WERI-Rb-1 (cell line): ENCODE results near the gene SCIN.
"Not testable (repeated sequence)": the region's sequence is repeated elsewhere in the genome, so short reads cannot be mapped to it uniquely, and the experiment has no call there.

Experiments used
- DNase-seq: peaks from one replicate; pipeline ENCODE4 v3.0.0-alpha.2; 2020
- H3K27ac ChIP-seq: fragments of 250-450 bp; sonication (Bioruptor Pico); 2 replicates; pipeline ENCODE4 v1.5.1; 2020; ENCODE audit warnings: mild to moderate bottlenecking, moderate library complexity
- H3K27me3 ChIP-seq: fragments of 250-450 bp; sonication (Bioruptor Pico); 2 replicates; pipeline ENCODE4 v1.5.1; 2021; ENCODE audit warnings: mild to moderate bottlenecking, low read depth, moderate library complexity; ENCODE audit not compliant: insufficient read depth, severe bottlenecking
- H3K36me3 ChIP-seq: fragments of 250-450 bp; sonication (Bioruptor Pico); 2 replicates; pipeline ENCODE4 v1.5.1; 2020; ENCODE audit warnings: mild to moderate bottlenecking, moderate library complexity
- H3K4me3 ChIP-seq: 2 replicates; pipeline ENCODE4 v1.5.1; 2011; ENCODE audit warnings: low read depth, mild to moderate bottlenecking, control low read depth, low read length
- H3K9me3 ChIP-seq: fragments of 250-450 bp; sonication (Bioruptor Pico); 2 replicates; pipeline ENCODE4 v1.5.1; 2021; ENCODE audit warnings: mild to moderate bottlenecking, moderate library complexity; ENCODE audit not compliant: severe bottlenecking
- TF ChIP-seq, protein P1 (sequence below): IDR thresholded peaks from 2 replicates; pipeline ENCODE4 v1.5.1; 2011; ENCODE audit warnings: low read depth, mild to moderate bottlenecking, control low read depth, inconsistent platforms, low read length

The SCIN gene

DNA sequence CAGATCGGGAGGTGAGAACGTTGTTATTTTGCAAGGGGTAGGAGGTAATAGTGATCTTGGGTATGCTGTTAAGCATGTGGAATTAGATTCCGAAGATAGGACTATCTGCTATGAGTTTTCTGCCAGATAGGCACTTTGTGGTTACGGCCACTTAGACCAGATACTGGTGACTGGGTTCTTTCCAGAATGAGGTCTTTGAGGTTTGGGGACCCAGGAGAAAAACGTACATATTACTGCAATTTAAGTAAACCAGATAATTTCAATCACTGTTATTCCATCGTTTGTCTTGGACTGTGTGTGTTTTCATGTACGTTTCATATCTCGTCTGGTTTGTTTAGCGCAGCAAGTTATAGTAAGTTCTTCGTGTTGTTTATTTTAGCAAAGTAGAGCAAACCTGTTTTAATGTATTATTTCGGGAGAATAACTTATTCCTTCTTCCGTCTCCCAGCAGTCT, 117.2 kb downstream of the SCIN start:
- no peaks in the 10 kb centered on the region for H3K9me3 ChIP-seq
- H3K27ac ChIP-seq = peak overlapping the region; percentile 43
- H3K36me3 ChIP-seq = peaks cover 4% of the 10 kb centered on the region; the same call in 1 of the 2 replicates
- TF ChIP-seq, protein P1, sequence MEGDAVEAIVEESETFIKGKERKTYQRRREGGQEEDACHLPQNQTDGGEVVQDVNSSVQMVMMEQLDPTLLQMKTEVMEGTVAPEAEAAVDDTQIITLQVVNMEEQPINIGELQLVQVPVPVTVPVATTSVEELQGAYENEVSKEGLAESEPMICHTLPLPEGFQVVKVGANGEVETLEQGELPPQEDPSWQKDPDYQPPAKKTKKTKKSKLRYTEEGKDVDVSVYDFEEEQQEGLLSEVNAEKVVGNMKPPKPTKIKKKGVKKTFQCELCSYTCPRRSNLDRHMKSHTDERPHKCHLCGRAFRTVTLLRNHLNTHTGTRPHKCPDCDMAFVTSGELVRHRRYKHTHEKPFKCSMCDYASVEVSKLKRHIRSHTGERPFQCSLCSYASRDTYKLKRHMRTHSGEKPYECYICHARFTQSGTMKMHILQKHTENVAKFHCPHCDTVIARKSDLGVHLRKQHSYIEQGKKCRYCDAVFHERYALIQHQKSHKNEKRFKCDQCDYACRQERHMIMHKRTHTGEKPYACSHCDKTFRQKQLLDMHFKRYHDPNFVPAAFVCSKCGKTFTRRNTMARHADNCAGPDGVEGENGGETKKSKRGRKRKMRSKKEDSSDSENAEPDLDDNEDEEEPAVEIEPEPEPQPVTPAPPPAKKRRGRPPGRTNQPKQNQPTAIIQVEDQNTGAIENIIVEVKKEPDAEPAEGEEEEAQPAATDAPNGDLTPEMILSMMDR = no peak
- H3K27me3 ChIP-seq = no peaks in the 10 kb centered on the region
- H3K4me3 ChIP-seq = peak overlapping the region; percentile 95
- no peak for DNase-seq

DNA sequence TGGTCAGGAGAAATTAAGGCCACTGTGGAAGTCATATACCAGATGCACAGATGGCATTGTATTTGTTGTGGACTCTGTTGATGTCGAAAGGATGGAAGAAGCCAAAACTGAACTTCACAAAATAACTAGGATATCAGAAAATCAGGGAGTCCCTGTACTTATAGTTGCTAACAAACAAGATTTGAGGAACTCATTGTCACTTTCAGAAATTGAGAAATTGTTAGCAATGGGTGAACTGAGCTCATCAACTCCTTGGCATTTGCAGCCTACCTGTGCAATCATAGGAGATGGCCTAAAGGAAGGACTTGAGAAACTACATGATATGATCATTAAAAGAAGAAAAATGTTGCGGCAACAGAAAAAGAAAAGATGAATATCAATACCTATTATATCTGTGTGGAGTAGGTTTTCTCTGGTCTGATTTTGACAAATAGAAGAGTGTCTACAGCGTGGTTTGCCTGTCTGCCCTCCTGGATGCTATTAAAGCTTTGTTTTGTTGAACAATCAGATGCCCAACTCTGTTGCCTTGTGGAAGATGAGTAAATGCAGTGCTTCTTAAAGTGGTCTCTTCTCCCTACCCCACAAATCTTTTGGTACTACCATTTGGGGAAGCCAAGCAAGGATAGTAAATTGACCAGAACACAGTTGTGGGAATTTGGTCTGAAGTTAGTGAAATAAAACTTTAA, 118.1 kb downstream of the SCIN start:
- H3K27me3 ChIP-seq, H3K4me3 ChIP-seq, H3K36me3 ChIP-seq: not testable (repeated sequence)

DNA sequence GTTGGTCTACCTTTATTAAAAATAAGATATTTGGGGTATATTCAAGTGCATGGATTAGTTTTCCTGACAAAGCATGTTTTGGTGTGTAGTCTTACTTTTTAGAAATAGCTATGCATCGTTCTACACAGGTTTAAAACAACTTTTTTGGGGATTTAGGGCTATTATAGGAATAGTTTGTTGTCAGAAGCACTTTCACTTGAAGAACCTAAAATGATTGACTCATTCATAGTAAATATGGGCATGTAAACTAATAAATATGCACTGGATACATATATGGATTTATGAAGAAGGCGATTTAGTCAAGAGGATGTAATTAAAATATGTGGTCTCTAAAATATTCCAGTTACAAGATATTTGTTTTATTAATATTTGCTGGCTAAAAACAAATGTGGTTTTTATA, 118.9 kb downstream of the SCIN start:
- Histone ChIP-seq H3K27ac (no peak overlapping the region), H3K36me3 (peaks cover 4% of the 10 kb centered on the region; the same call in 1 of the 2 replicates), H3K27me3 (no peaks in the 10 kb centered on the region), H3K4me3 (no peak overlapping the region), H3K9me3 (no peaks in the 10 kb centered on the region)
- no peak for DNase-seq
- TF ChIP-seq, protein P1 = no peak

More for the DNA sequence above, 118.1 kb downstream of the SCIN start:
- H3K9me3 ChIP-seq, DNase-seq, H3K27ac ChIP-seq: not testable (repeated sequence)

DNA sequence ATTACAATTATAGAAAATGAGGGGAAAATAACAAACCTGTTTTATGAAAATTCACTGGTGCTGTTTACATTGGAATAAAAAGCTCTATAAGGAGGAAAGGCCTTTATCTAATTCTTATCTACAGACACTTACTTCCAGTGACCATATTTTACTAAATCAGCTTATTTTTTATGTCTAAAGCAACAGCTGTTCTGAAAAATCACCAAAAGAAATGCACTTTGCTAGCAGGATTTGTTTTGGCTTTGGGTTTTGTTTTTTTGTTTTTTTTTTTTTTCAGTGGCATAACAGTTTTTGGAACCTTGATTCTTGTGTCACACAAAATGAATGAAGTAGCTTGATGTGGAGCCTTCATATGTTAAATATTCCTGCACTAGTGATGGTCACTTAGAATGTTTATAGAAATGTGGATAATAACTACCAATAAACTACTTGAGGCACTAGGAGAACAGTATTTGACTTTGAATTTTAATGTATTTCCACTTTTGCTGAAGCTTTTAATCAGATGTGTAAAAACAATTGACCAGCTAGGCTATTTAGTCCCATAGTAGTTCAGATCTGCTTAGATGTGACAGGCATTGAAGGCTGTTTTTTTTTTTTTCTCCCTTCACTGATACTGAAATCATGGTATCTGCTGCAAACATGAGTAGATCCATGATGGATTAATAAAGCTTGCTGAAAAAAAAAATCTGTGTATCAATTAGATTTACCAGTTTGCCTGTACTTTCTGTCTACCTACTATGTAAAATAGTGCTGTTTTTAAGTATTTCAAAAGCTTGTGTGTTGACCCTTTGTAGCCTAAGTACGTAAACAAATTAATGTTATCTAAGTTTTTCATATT, 119.7 kb downstream of the SCIN start:
- Histone ChIP-seq H3K9me3 (no peaks in the 10 kb centered on the region), H3K36me3 (peaks cover 4% of the 10 kb centered on the region; the same call in 1 of the 2 replicates), H3K4me3 (no peak overlapping the region), H3K27me3 (no peaks in the 10 kb centered on the region), H3K27ac (no peak overlapping the region)
- TF ChIP-seq, protein P1 = no peak
- no peak for DNase-seq

DNA sequence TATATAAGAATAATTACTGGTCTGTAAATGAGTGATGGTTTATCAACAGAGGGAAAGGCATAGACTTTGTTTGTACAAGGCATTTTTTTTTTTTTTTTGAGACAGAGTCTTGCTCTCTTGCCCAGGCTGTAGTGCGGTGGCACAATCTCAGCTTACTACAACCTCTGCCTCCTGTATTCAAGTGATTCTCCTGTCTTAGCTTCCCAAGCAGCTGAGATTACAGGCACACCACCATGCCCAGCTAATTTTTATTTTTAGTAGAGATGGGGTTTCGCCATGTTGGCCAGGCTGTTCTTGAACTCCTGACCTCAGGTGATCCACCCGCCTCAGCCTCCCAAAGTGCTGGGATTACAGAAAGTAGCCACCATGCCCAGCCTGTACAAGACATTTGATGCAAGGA, 120.9 kb downstream of the SCIN start:
- H3K9me3 ChIP-seq, H3K36me3 ChIP-seq, DNase-seq, H3K4me3 ChIP-seq, H3K27ac ChIP-seq, H3K27me3 ChIP-seq: not testable (repeated sequence)

DNA sequence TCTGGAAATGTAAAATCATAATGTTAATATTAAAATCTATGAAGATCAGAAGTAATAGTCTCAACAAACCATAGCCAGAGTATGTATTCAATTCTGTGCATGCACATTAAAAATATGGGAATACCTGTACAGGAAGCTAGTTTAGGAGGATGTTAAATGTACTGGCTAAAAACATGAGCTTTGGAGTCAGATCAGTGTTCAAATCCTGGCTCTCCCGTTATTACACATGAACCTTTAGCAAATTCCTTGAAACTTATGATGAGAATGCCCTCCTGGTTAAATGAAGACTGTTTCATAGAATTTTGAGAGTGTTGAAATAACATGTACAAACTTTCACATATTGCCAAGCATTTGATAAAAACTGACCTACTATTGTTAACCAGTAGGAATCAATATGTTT, 121.5 kb downstream of the SCIN start:
- Histone ChIP-seq H3K4me3 (no peak overlapping the region), H3K36me3 (peaks cover 1% of the 10 kb centered on the region; the same call in 1 of the 2 replicates), H3K27me3 (no peaks in the 10 kb centered on the region), H3K27ac (no peak overlapping the region), H3K9me3 (no peaks in the 10 kb centered on the region)
- no peak for DNase-seq
- TF ChIP-seq, protein P1 = no peak
